ENCODE results near the gene SFSWAP. TPM values are rescaled to one million over a fixed set of nuclear protein-coding genes. Genes with fewer than 3 reads are reported as not detected.

Gene SFSWAP
- total RNA-seq, 1 experiment from 2014 or later = 50.4 TPM

DNA sequence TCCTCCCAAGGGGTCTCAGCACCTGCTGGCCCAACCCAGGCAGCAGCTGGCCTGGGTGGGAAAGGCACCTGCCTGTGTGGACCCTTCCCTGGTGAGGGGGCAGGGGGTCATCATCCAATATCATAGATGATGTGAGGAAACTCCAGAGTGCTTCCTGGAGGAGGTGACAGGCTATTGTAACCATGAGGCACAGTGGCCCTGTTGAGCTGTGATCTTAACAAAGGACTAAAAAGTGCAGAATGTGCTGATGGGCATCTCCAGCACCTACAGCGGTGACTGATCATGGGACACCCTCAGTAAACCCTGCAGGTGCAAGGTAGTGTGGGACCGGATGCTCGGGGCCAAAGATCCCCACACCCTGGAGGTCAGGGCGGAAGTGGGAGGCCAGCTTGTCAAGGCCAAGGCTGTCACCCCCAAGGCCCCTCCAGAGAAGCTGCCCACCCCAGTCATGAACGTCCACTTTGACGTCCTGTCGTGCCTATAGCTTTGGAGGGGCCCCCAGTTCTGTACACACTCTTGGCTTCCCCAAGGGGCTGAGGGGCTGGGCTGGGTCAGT lies 124.8 kb downstream of the SFSWAP start:
- peaks cover 3 to 9% of the 10 kb centered on the region in 2 experiments; a peak in 3 of 4 replicates for H3K4me1 ChIP-seq (ENCODE audit: control insufficient read depth in 1 of 2, insufficient read depth in 2 of 2, low read length in 2 of 2)
- H3K4me3 ChIP-seq (replicated peaks in 1 of 2; ENCODE audit: low read depth in 1 of 2, low read length in 2 of 2) = no peak overlapping the region
- no peaks in the 10 kb centered on the region for H4K20me1 ChIP-seq (ENCODE audit: insufficient read depth)
- DNase-seq (ENCODE audit: low read depth, low spot score) (no peak), ATAC-seq (no peak)
- no peak overlapping the region for H3K4me2 ChIP-seq (ENCODE audit: low read length)
- RAD21 ChIA-PET (ENCODE audit: low non-redundant PET in 1 of 2, low total read pairs in 2 of 2, uncharacterized antibody in 2 of 2, unreplicated experiment in 2 of 2) = no interaction called here
- no peak overlapping the region for H2AFZ ChIP-seq (ENCODE audit: low read depth, low read length, poor library complexity, severe bottlenecking)
- H3K9me3 ChIP-seq (ENCODE audit: control insufficient read depth in 1 of 2, insufficient read depth in 1 of 2, low read depth in 1 of 2, low read length in 2 of 2) = no peaks in the 10 kb centered on the region
- intact Hi-C loops (cut with micrococcal nuclease) = loop anchor here (1.0 kb wide), 1 partner anchor 166 kb away; no protein-coding TSS in a partner anchor
- TF ChIP-seq SRF (IDR thresholded peaks at IDR 0.05; ENCODE audit: low read depth) (no peak), EZH2 (IDR thresholded peaks at IDR 0.05) (no peak), FOSL1 (IDR thresholded peaks at IDR 0.05; ENCODE audit: low read depth) (no peak), EZH2phosphoT487 (IDR thresholded peaks at IDR 0.05; ENCODE audit: borderline replicate concordance) (no peak), EGR1 (IDR thresholded peaks at IDR 0.05; ENCODE audit: low read depth) (no peak), ATF3 (IDR thresholded peaks at IDR 0.05) (no peak), SIN3A (IDR thresholded peaks at IDR 0.05; ENCODE audit: low read depth) (no peak), YY1 (IDR thresholded peaks at IDR 0.05; ENCODE audit: extremely low read depth, insufficient replicate concordance, low read depth, low read length) (no peak)
- TF ChIP-seq, protein P1, sequence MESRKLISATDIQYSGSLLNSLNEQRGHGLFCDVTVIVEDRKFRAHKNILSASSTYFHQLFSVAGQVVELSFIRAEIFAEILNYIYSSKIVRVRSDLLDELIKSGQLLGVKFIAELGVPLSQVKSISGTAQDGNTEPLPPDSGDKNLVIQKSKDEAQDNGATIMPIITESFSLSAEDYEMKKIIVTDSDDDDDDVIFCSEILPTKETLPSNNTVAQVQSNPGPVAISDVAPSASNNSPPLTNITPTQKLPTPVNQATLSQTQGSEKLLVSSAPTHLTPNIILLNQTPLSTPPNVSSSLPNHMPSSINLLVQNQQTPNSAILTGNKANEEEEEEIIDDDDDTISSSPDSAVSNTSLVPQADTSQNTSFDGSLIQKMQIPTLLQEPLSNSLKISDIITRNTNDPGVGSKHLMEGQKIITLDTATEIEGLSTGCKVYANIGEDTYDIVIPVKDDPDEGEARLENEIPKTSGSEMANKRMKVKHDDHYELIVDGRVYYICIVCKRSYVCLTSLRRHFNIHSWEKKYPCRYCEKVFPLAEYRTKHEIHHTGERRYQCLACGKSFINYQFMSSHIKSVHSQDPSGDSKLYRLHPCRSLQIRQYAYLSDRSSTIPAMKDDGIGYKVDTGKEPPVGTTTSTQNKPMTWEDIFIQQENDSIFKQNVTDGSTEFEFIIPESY (IDR thresholded peaks at IDR 0.05; ENCODE audit: extremely low read depth, insufficient replicate concordance, low read length) = no peak
- TF ChIP-seq, protein P2, sequence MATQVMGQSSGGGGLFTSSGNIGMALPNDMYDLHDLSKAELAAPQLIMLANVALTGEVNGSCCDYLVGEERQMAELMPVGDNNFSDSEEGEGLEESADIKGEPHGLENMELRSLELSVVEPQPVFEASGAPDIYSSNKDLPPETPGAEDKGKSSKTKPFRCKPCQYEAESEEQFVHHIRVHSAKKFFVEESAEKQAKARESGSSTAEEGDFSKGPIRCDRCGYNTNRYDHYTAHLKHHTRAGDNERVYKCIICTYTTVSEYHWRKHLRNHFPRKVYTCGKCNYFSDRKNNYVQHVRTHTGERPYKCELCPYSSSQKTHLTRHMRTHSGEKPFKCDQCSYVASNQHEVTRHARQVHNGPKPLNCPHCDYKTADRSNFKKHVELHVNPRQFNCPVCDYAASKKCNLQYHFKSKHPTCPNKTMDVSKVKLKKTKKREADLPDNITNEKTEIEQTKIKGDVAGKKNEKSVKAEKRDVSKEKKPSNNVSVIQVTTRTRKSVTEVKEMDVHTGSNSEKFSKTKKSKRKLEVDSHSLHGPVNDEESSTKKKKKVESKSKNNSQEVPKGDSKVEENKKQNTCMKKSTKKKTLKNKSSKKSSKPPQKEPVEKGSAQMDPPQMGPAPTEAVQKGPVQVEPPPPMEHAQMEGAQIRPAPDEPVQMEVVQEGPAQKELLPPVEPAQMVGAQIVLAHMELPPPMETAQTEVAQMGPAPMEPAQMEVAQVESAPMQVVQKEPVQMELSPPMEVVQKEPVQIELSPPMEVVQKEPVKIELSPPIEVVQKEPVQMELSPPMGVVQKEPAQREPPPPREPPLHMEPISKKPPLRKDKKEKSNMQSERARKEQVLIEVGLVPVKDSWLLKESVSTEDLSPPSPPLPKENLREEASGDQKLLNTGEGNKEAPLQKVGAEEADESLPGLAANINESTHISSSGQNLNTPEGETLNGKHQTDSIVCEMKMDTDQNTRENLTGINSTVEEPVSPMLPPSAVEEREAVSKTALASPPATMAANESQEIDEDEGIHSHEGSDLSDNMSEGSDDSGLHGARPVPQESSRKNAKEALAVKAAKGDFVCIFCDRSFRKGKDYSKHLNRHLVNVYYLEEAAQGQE (IDR thresholded peaks at IDR 0.05; ENCODE audit: low read depth) = no peak
- no peaks in the 10 kb centered on the region for H3K79me2 ChIP-seq (ENCODE audit: insufficient read depth, low read length)
- H3K36me3 ChIP-seq (ENCODE audit: control insufficient read depth in 1 of 2, insufficient read depth in 2 of 2, low read length in 2 of 2) = no peaks in the 10 kb centered on the region
- CTCF ChIA-PET = interaction anchor here (0.6 to 0.7 kb wide), 2 partner anchors 148 to 423 kb away, joined by 3 read pairs; no protein-coding TSS in a partner anchor
- POLR2A ChIA-PET = no interaction called here
- H3K9ac ChIP-seq (ENCODE audit: low read length) = no peak overlapping the region
- no peaks in the 10 kb centered on the region for H3K9me2 ChIP-seq (ENCODE audit: insufficient read depth)
- no peak overlapping the region for H3K27ac ChIP-seq (ENCODE audit: low read depth, low read length)
- no peaks in the 10 kb centered on the region for H3K27me3 ChIP-seq (ENCODE audit: insufficient read depth, low read length)
- no TSS peak for BruUV-seq (replicated peaks)
